IMR-90 (cell line): ENCODE results near the gene B9D1. TPM values are rescaled to one million over a fixed set of nuclear protein-coding genes. Genes with fewer than 3 reads are reported as not detected.

Experiments
- ATAC-seq: fragments of 200-7000 bp; cut with Tn5 transposase; 2 replicates; pipeline ENCODE4 v1.9.1; 2020; ENCODE audit warnings: low read depth, mild to moderate bottlenecking, moderate library complexity
- BruUV-seq: library from RNA; stranded (reverse); fragments of 400-500 nt; replicated peaks from 2 replicates; lab custom pipeline; 2021; lab: Mats Ljungman, UMichigan
- CTCF ChIA-PET: fragments of 300-600 bp; formaldehyde crosslinking; extraction: SDS; loops from one replicate; lab custom pipeline; 2021; ENCODE audit warnings: antibody characterized with exemption; lab: Yijun Ruan, JAX
- POLR2A ChIA-PET: fragments of 300-600 bp; sonication (Branson Sonifier 250); formaldehyde crosslinking; loops from one replicate; lab custom pipeline; 2022; ENCODE audit warnings: antibody characterized with exemption; ENCODE audit not compliant: unreplicated experiment; lab: Charles Lee
- DNase-seq: peaks from one replicate; pipeline ENCODE4 v3.0.0; 2013
- H2AFZ ChIP-seq: replicated peaks from 2 replicates; pipeline ENCODE3; 2013; ENCODE audit warnings: low read length, mild to moderate bottlenecking; ENCODE audit not compliant: poor library complexity
- H2AK5ac ChIP-seq: 2 replicates; pipeline ENCODE4 v1.6.1; 2013; ENCODE audit warnings: low read depth, low read length, inconsistent platforms
- H2AK9ac ChIP-seq: replicated peaks from 2 replicates; pipeline ENCODE3; 2013; ENCODE audit warnings: mild to moderate bottlenecking, low read depth, low read length, moderate library complexity; ENCODE audit not compliant: poor library complexity
- H2BK120ac ChIP-seq: 2 replicates; pipeline ENCODE4 v1.6.1; 2013; ENCODE audit warnings: low read depth, low read length, inconsistent platforms
- H2BK15ac ChIP-seq: 3 replicates; pipeline ENCODE4 v1.6.1; 2013; ENCODE audit warnings: low read depth, low read length, inconsistent platforms
- H2BK20ac ChIP-seq: 2 replicates; pipeline ENCODE4 v1.6.1; 2013; ENCODE audit warnings: low read depth, mild to moderate bottlenecking, inconsistent platforms, low read length, moderate library complexity
- H2BK5ac ChIP-seq: 2 replicates; pipeline ENCODE4 v1.6.1; 2013; ENCODE audit warnings: mild to moderate bottlenecking, low read depth, low read length, inconsistent platforms; ENCODE audit not compliant: poor library complexity, severe bottlenecking
- H3K14ac ChIP-seq: replicated peaks from 2 replicates; pipeline ENCODE4 v1.6.1; 2013; ENCODE audit warnings: low read depth, low read length, inconsistent platforms
- H3K18ac ChIP-seq: 2 replicates; pipeline ENCODE4 v1.6.1; 2013; ENCODE audit warnings: low read depth, low read length, control low read depth
- H3K23ac ChIP-seq: 2 replicates; pipeline ENCODE4 v1.6.1; 2013; ENCODE audit warnings: low read depth, low read length, inconsistent platforms
- H3K27ac ChIP-seq: 2 replicates; pipeline ENCODE4 v1.5.1; 2013; ENCODE audit warnings: mild to moderate bottlenecking, control low read depth, low read length; ENCODE audit not compliant: insufficient read depth
- H3K27me3 ChIP-seq: 2 replicates; pipeline ENCODE4 v1.6.1; 2013; ENCODE audit warnings: low read length; ENCODE audit not compliant: control insufficient read depth, insufficient read depth
- H3K36me3 ChIP-seq: 2 replicates; pipeline ENCODE4 v1.6.1; 2013; ENCODE audit warnings: low read length, mixed read lengths; ENCODE audit not compliant: control insufficient read depth, insufficient read depth
- H3K4ac ChIP-seq: 2 replicates; pipeline ENCODE4 v1.6.1; 2013; ENCODE audit warnings: low read depth, low read length, inconsistent platforms
- H3K4me1 ChIP-seq: 2 replicates; pipeline ENCODE4 v1.6.1; 2013; ENCODE audit warnings: low read length, mixed read lengths; ENCODE audit not compliant: control insufficient read depth, insufficient read depth
- H3K4me2 ChIP-seq: 2 replicates; pipeline ENCODE4 v1.6.1; 2013; ENCODE audit warnings: low read depth, mild to moderate bottlenecking, control low read depth, low read length, moderate library complexity
- H3K4me3 ChIP-seq: 2 replicates; pipeline ENCODE4 v1.5.1; 2013; ENCODE audit warnings: low read depth, mild to moderate bottlenecking, control low read depth, low read length, moderate library complexity; ENCODE audit not compliant: insufficient read depth
- H3K56ac ChIP-seq: 2 replicates; pipeline ENCODE4 v1.6.1; 2013; ENCODE audit warnings: low read length, inconsistent platforms; ENCODE audit not compliant: insufficient read depth; ENCODE audit errors: extremely low read depth
- H3K79me1 ChIP-seq, 2 experiments: 2 replicates each; pipeline ENCODE4 v1.6.1; 2013; ENCODE audit warnings: low read length in 2 of 2, inconsistent platforms in 1 of 2, low read depth in 1 of 2
- H3K9ac ChIP-seq: 2 replicates; pipeline ENCODE4 v1.6.1; 2013; ENCODE audit warnings: low read depth, low read length, control low read depth
- H3K9me1 ChIP-seq: 2 replicates; pipeline ENCODE4 v1.6.1; 2013; ENCODE audit warnings: low read length, inconsistent platforms; ENCODE audit not compliant: insufficient read depth
- H3K9me3 ChIP-seq: 2 replicates; pipeline ENCODE4 v1.6.1; 2013; ENCODE audit warnings: low read length; ENCODE audit not compliant: control insufficient read depth, insufficient read depth
- H4K20me1 ChIP-seq: 2 replicates; pipeline ENCODE4 v1.6.1; 2013; ENCODE audit warnings: low read length, inconsistent platforms; ENCODE audit not compliant: insufficient read depth
- H4K5ac ChIP-seq: 2 replicates; pipeline ENCODE4 v1.6.1; 2013; ENCODE audit warnings: mild to moderate bottlenecking, low read depth, low read length, control low read depth
- H4K8ac ChIP-seq, 2 experiments: 2 replicates each; pipeline ENCODE4 v1.6.1; 2013; ENCODE audit warnings: low read depth in 2 of 2, low read length in 2 of 2, control low read depth in 1 of 2, inconsistent platforms in 1 of 2
- H4K91ac ChIP-seq: 2 replicates; pipeline ENCODE4 v1.6.1; 2013; ENCODE audit warnings: low read depth, low read length, inconsistent platforms; ENCODE audit not compliant: insufficient read depth
- RAD21 ChIP-seq: IDR thresholded peaks from 2 replicates; pipeline ENCODE4 v1.6.1; 2012; ENCODE audit warnings: low read length, improper control_type of control experiment
- WGBS, 2 experiments: methylation state at CpG; one replicate each; pipeline versions ENCODE4 v1.1.5 to v1.1.7; 2013; ENCODE audit warnings: missing lambda C conversion rate in 2 of 2; ENCODE audit not compliant: insufficient read length in 1 of 2; ENCODE audit errors: extremely low coverage in 2 of 2; 5-methylcytosine and 5-hydroxymethylcytosine counted together
- dilution Hi-C: fragments of 300-500 bp; cut with HindIII; formaldehyde crosslinking; loops from one replicate; pipeline ENCODE4 v1.14.3; 2018; ENCODE audit warnings: low sequenced_read_pairs; ENCODE audit not compliant: unreplicated experiment
- in situ Hi-C: fragments of 300-500 bp; cut with MboI; formaldehyde crosslinking; loops from 3 replicates; pipeline ENCODE4 v1.14.3; 2019; ENCODE audit warnings: low sequenced_read_pairs, inconsistent platforms, mixed read lengths
- intact Hi-C: fragments of 100-400 bp; cut with micrococcal nuclease; formaldehyde crosslinking; loops from 2 replicates; pipeline ENCODE4 v1.10.0; 2022
- polyA plus RNA-seq, 3 experiments: library from polyadenylated mRNA; depleted of rRNA; stranded (reverse); fragments of >200 nt; gene quantifications; 2 replicates each; pipeline ENCODE4 v1.2.3, GENCODE V29; 2012; ENCODE audit warnings: low replicate concordance in 1 of 3
- total RNA-seq: library from RNA; depleted of rRNA; stranded (reverse); fragments of >200 nt; gene quantifications from 2 replicates; pipeline ENCODE4 v1.2.3, GENCODE V29; 2012
- TF ChIP-seq, protein P1 (sequence below): fragments of 150-350 bp; IDR thresholded peaks from 2 replicates; pipeline ENCODE4 v1.6.1; 2016; ENCODE audit warnings: low read depth, mild to moderate bottlenecking, low read length, moderate library complexity, borderline replicate concordance

Gene B9D1
- total and polyA plus RNA-seq, 2 of the 4 experiments (the other 2 are of a cell fraction): 42.5 to 43.8 TPM

DNA sequence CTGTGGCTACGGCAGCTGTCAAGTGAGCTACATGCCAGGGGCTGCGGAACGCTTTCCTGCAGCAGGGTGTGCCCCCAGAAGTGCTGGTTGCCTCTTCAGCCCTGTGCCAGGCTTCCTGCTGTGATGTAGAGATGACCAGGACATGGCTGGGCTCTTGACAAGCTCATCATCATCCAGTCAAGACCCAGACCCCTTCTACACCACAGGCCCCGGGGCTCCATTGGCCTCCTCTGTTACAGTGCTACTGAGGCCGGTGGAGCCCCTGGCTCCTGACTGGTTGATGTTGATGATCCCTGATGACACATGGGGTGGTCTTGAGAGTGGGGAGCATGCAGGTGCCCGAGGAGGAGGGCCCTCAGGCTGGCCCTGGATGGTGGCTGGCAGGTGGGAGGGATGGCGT, 50.1 kb downstream of the B9D1 start:
- CTCF ChIA-PET: no interaction called here
- dilution Hi-C loops (no loop called here), intact Hi-C loops (no loop called here), in situ Hi-C loops (no loop called here)
- 0 out of 2 replicates have a peak overlapping the region, but pooled peaks have one; percentile 55 for H2AK5ac ChIP-seq
- H3K23ac ChIP-seq: no peak overlapping the region
- peak overlapping the region; percentile 67 for H2AK9ac ChIP-seq
- no TSS peak for BruUV-seq
- peak overlapping the region; percentile 20 for H2BK5ac ChIP-seq
- H2BK20ac ChIP-seq: no peak overlapping the region
- no peak overlapping the region for H4K91ac ChIP-seq
- H4K20me1 ChIP-seq: 0 out of 2 replicates have a peak, but pooled peaks cover 8% of the 10 kb centered on the region
- H3K9me3 ChIP-seq: no peaks in the 10 kb centered on the region
- no peak overlapping the region for H4K5ac ChIP-seq
- H3K18ac ChIP-seq: no peak overlapping the region
- peak overlapping the region; percentile 2; the same call in 1 of the 2 replicates for H3K4ac ChIP-seq
- peaks cover 33% of the 10 kb centered on the region for H3K36me3 ChIP-seq
- no peak for DNase-seq
- no peak overlapping the region for H4K8ac ChIP-seq
- no peak overlapping the region for H3K9ac ChIP-seq
- no peak overlapping the region for H3K56ac ChIP-seq
- H2BK15ac ChIP-seq: no peak overlapping the region
- POLR2A ChIA-PET: no interaction called here
- peaks cover 18% of the 10 kb centered on the region for H3K9me1 ChIP-seq
- no peak overlapping the region for H2AFZ ChIP-seq
- ATAC-seq: no peak
- no peak overlapping the region for H2BK120ac ChIP-seq
- H3K4me2 ChIP-seq: no peak overlapping the region
- peaks cover 13 to 59% of the 10 kb centered on the region in 2 experiments for H3K79me1 ChIP-seq
- H3K4me3 ChIP-seq: no peak overlapping the region
- no peak overlapping the region for H3K27ac ChIP-seq
- WGBS, 2 experiments: 96% methylated on average over 4 of the region's 7 CpGs; no CpG with 5 or more reads in 1 of the 2 experiments
- H3K14ac ChIP-seq: no peak overlapping the region
- no peaks in the 10 kb centered on the region for H3K27me3 ChIP-seq
- H3K4me1 ChIP-seq: peaks cover 7% of the 10 kb centered on the region
- TF ChIP-seq, protein P1, sequence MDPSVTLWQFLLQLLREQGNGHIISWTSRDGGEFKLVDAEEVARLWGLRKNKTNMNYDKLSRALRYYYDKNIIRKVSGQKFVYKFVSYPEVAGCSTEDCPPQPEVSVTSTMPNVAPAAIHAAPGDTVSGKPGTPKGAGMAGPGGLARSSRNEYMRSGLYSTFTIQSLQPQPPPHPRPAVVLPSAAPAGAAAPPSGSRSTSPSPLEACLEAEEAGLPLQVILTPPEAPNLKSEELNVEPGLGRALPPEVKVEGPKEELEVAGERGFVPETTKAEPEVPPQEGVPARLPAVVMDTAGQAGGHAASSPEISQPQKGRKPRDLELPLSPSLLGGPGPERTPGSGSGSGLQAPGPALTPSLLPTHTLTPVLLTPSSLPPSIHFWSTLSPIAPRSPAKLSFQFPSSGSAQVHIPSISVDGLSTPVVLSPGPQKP: no peak
- no peak for TF ChIP-seq RAD21
